ENCODE results near the gene ITGB3. TPM values are rescaled to one million over a fixed set of nuclear protein-coding genes. Genes with fewer than 3 reads are reported as not detected.

Gene ITGB3
- total RNA-seq, 3 donors from 2014 or later, result 3.8 to 29.8 (median 14.6) TPM

GRCh38 chr17:47232465-47232864 is 21.2 kb upstream of the ITGB3 start:
- DNase-seq (ENCODE audit: low spot score in 2 of 2), result no peak
- H3K27me3 ChIP-seq, result no peaks in the 10 kb centered on the region
- TF ChIP-seq POLR2AphosphoS5 (IDR thresholded peaks at IDR 0.05) (no peak), CTCF (IDR thresholded peaks at IDR 0.05) (no peak), POLR2A (IDR thresholded peaks at IDR 0.05) (no peak)
- no peak overlapping the region for H3K4me3 ChIP-seq
- no peak overlapping the region for H3K27ac ChIP-seq
- peaks cover 0 to 3% of the 10 kb centered on the region in 2 donors for H3K4me1 ChIP-seq
- H3K36me3 ChIP-seq, result no peaks in the 10 kb centered on the region
- H3K9me3 ChIP-seq, result no peaks in the 10 kb centered on the region
- intact Hi-C loops (cut with DNase I; ENCODE audit: low total_unique reads), result no loop called here

GRCh38 chr17:47235506-47235905 is 18.1 kb upstream of the ITGB3 start:
- TF ChIP-seq POLR2AphosphoS5 (IDR thresholded peaks at IDR 0.05), result no peak
- no peak for TF ChIP-seq POLR2A (IDR thresholded peaks at IDR 0.05)
- no peak for TF ChIP-seq CTCF (IDR thresholded peaks at IDR 0.05)
- Histone ChIP-seq H3K27ac (no peak overlapping the region), H3K27me3 (no peaks in the 10 kb centered on the region), H3K4me1 (peaks cover 0 to 5% of the 10 kb centered on the region in 2 donors), H3K36me3 (no peaks in the 10 kb centered on the region), H3K9me3 (no peaks in the 10 kb centered on the region), H3K4me3 (no peak overlapping the region)
- intact Hi-C loops (cut with DNase I; ENCODE audit: low total_unique reads), result no loop called here
- DNase-seq (ENCODE audit: low spot score in 2 of 2), result no peak

- intact Hi-C loops (cut with DNase I; ENCODE audit: low total_unique reads), result no loop called here
- no peak for TF ChIP-seq POLR2AphosphoS5 (IDR thresholded peaks at IDR 0.05)
- TF ChIP-seq POLR2A (IDR thresholded peaks at IDR 0.05), result no peak
- TF ChIP-seq CTCF (IDR thresholded peaks at IDR 0.05), result no peak
- H3K27ac ChIP-seq, result no peak overlapping the region
These were observed 17.7 kb upstream of the ITGB3 start for GRCh38 chr17:47235923-47236322.

GRCh38 chr17:47237841-47238240 is 15.8 kb upstream of the ITGB3 start:
- intact Hi-C loops (cut with DNase I; ENCODE audit: low total_unique reads), result no loop called here
- Histone ChIP-seq H3K27me3 (no peaks in the 10 kb centered on the region), H3K4me3 (no peak overlapping the region), H3K36me3 (no peaks in the 10 kb centered on the region), H3K27ac (no peak overlapping the region), H3K9me3 (no peaks in the 10 kb centered on the region), H3K4me1 (peaks cover 0 to 5% of the 10 kb centered on the region in 2 donors)
- TF ChIP-seq POLR2AphosphoS5 (IDR thresholded peaks at IDR 0.05), result no peak
- TF ChIP-seq POLR2A (IDR thresholded peaks at IDR 0.05), result no peak
- TF ChIP-seq CTCF (IDR thresholded peaks at IDR 0.05), result no peak
- no peak for DNase-seq (ENCODE audit: low spot score in 2 of 2)

More at GRCh38 chr17:47235923-47236322, 17.7 kb upstream of the ITGB3 start:
- Histone ChIP-seq H3K4me3 (no peak overlapping the region), H3K27me3 (no peaks in the 10 kb centered on the region), H3K36me3 (no peaks in the 10 kb centered on the region), H3K9me3 (no peaks in the 10 kb centered on the region), H3K4me1 (peaks cover 0 to 5% of the 10 kb centered on the region in 2 donors)
- DNase-seq (ENCODE audit: low spot score in 2 of 2), result no peak

GRCh38 chr17:47238321-47239010 is 15.2 kb upstream of the ITGB3 start:
- Histone ChIP-seq H3K27me3 (no peaks in the 10 kb centered on the region), H3K9me3 (no peaks in the 10 kb centered on the region), H3K27ac (no peak overlapping the region), H3K4me1 (peaks cover 0 to 5% of the 10 kb centered on the region in 2 donors), H3K4me3 (no peak overlapping the region), H3K36me3 (no peaks in the 10 kb centered on the region)
- no peak for TF ChIP-seq POLR2AphosphoS5 (IDR thresholded peaks at IDR 0.05)
- TF ChIP-seq CTCF (IDR thresholded peaks at IDR 0.05), result no peak
- TF ChIP-seq POLR2A (IDR thresholded peaks at IDR 0.05), result no peak
- intact Hi-C loops (cut with DNase I; ENCODE audit: low total_unique reads), result no loop called here
- no peak for DNase-seq (ENCODE audit: low spot score in 2 of 2)

Measured in breast epithelium (tissue), 4 donors.